ENCODE measurements around the gene SNRNP25. TPM values are rescaled to one million over a fixed set of nuclear protein-coding genes. Genes with fewer than 3 reads are reported as not detected.
A peak's percentile ranks its signal among the peaks of the same experiment; 100 is the strongest.

SNRNP25 gene
- total RNA-seq, 1 experiment from 2014 or later = 37.0 TPM

DNA sequence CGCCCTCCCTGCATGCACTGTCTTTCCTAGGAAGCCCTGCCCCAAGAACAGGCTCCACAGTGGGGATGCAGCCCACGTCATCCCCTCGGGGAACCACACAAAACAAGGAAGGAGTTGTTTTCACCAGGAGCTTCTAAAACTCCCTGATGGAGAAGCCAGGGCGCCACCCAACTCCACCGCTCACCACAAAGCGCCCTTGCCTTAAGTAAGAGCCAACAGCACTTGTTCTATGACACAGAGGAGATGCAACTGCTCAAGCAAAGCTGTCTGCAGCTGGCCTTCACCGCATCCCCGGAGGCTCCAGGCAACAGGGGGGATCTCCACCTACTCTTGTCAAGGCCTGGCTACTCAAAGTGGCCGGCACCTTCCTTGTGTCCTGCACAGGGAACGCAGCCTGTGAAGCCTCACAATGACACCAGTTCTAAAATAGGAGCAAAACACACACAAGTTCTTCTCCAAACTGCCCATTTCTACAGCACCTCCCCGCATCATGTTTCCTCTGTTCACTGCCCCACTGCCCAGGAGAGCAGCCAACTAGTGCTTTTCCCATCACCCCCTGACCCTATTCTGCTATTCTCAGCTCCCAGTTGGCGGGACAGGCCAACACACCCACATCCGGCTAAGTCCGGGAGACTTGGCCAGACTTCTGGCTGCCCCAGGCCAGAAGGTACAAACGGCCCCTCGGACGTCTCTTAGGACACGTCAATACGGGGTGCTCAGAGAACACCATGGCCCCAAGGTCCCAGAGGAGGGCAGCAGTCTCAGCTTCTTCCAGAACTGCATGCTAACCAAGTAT, 48.6 kb downstream of the SNRNP25 start:
- Histone ChIP-seq H3K4me3 (no peak overlapping the region), H3K4me1 (replicated peaks) (0 out of 2 replicates have a peak, but pooled peaks cover 3% of the 10 kb centered on the region), H3K27ac (no peak overlapping the region), H3K27me3 (replicated peaks) (no peaks in the 10 kb centered on the region), H3K36me3 (peaks cover 11% of the 10 kb centered on the region; the same call in 1 of the 2 replicates), H3K9me3 (replicated peaks) (no peaks in the 10 kb centered on the region)
- no peak for DNase-seq (ENCODE audit: low read depth in 1 of 2, low spot score in 2 of 2)

- H3K27ac ChIP-seq = no peak overlapping the region
- H3K9me3 ChIP-seq (replicated peaks) = no peaks in the 10 kb centered on the region
- no peaks in the 10 kb centered on the region for H3K27me3 ChIP-seq (replicated peaks)
- H3K4me3 ChIP-seq = no peak overlapping the region
- peaks cover 6% of the 10 kb centered on the region; the same call in 1 of the 2 replicates for H3K36me3 ChIP-seq
- DNase-seq (ENCODE audit: low read depth in 1 of 2, low spot score in 2 of 2) = no peak
- H3K4me1 ChIP-seq (replicated peaks) = no peaks in the 10 kb centered on the region
These were observed 50.7 kb downstream of the SNRNP25 start for GRCh38 chr16:104355-104754.

GRCh38 chr16:104928-105327, 51.3 kb downstream of the SNRNP25 start:
- no peaks in the 10 kb centered on the region for H3K9me3 ChIP-seq (replicated peaks)
- H3K27ac ChIP-seq = no peak overlapping the region
- DNase-seq (ENCODE audit: low read depth in 1 of 2, low spot score in 2 of 2) = no peak
- H3K27me3 ChIP-seq (replicated peaks) = no peaks in the 10 kb centered on the region
- no peaks in the 10 kb centered on the region for H3K4me1 ChIP-seq (replicated peaks)
- peaks cover 12% of the 10 kb centered on the region; the same call in 1 of the 2 replicates for H3K36me3 ChIP-seq
- no peak overlapping the region for H3K4me3 ChIP-seq

- Histone ChIP-seq H3K27ac (no peak overlapping the region), H3K27me3 (replicated peaks) (no peaks in the 10 kb centered on the region), H3K9me3 (replicated peaks) (no peaks in the 10 kb centered on the region), H3K4me3 (no peak overlapping the region), H3K36me3 (peaks cover 15% of the 10 kb centered on the region; the same call in 1 of the 2 replicates), H3K4me1 (replicated peaks) (no peaks in the 10 kb centered on the region)
- no peak for DNase-seq (ENCODE audit: low read depth in 1 of 2, low spot score in 2 of 2)
These were observed 51.9 kb downstream of the SNRNP25 start for GRCh38 chr16:105521-105920.

- Histone ChIP-seq H3K4me1 (replicated peaks) (no peaks in the 10 kb centered on the region), H3K27ac (no peak overlapping the region), H3K27me3 (replicated peaks) (no peaks in the 10 kb centered on the region), H3K9me3 (replicated peaks) (no peaks in the 10 kb centered on the region), H3K36me3 (peaks cover 21% of the 10 kb centered on the region; the same call in 1 of the 2 replicates), H3K4me3 (no peak overlapping the region)
- peak in 1 of 2 experiments; percentile 50 for DNase-seq (ENCODE audit: low read depth in 1 of 2, low spot score in 2 of 2)
These were observed 53.1 kb downstream of the SNRNP25 start for GRCh38 chr16:106623-107324.

Other genes starting within 250 kb of the SNRNP25 start
- gene POLR3K, start 220 bp upstream of the SNRNP25 start, total RNA-seq (2014; rRNA removed; shearing (Covaris generic)) = 10.1 and 20.8 TPM in 2 replicates
- gene RHBDF1, start 18.8 kb downstream of the SNRNP25 start, total RNA-seq (2014; rRNA removed; shearing (Covaris generic)) = 21.4 and 23.4 TPM in 2 replicates
- 102 and 173 TPM in 2 replicates for gene MPG, start 24.4 kb downstream of the SNRNP25 start, total RNA-seq (2014; rRNA removed; shearing (Covaris generic))
- gene NPRL3, start 84.8 kb downstream of the SNRNP25 start, total RNA-seq (2014; rRNA removed; shearing (Covaris generic)) = 7.5 and 11.2 TPM in 2 replicates
- gene HBZ, start 98.8 kb downstream of the SNRNP25 start, total RNA-seq (2014; rRNA removed; shearing (Covaris generic)) = not detected in 2 replicates
- gene HBM, start 112.2 kb downstream of the SNRNP25 start, total RNA-seq (2014; rRNA removed; shearing (Covaris generic)) = not detected in 2 replicates
- not detected in 2 replicates for gene HBA2, start 119.0 kb downstream of the SNRNP25 start, total RNA-seq (2014; rRNA removed; shearing (Covaris generic))
- not detected in 2 replicates for gene HBA1, start 122.9 kb downstream of the SNRNP25 start, total RNA-seq (2014; rRNA removed; shearing (Covaris generic))
- gene HBQ1, start 126.6 kb downstream of the SNRNP25 start, total RNA-seq (2014; rRNA removed; shearing (Covaris generic)) = not detected in 2 replicates
- gene LUC7L, start 175.6 kb downstream of the SNRNP25 start, total RNA-seq (2014; rRNA removed; shearing (Covaris generic)) = 47.1 and 53.3 TPM in 2 replicates
- 99.5 and 102 TPM in 2 replicates for gene FAM234A, start 181.0 kb downstream of the SNRNP25 start, total RNA-seq (2014; rRNA removed; shearing (Covaris generic))
- gene RGS11, start 222.1 kb downstream of the SNRNP25 start, total RNA-seq (2014; rRNA removed; shearing (Covaris generic)) = not detected in 2 replicates
- not detected in 2 replicates for gene ARHGDIG, start 226.8 kb downstream of the SNRNP25 start, total RNA-seq (2014; rRNA removed; shearing (Covaris generic))
- gene PDIA2, start 229.3 kb downstream of the SNRNP25 start, total RNA-seq (2014; rRNA removed; shearing (Covaris generic)) = not detected in 2 replicates

Measured in SJSA1 (cell line).